ENCODE results near the gene ZBTB1. TPM values are rescaled to one million over a fixed set of nuclear protein-coding genes. Genes with fewer than 3 reads are reported as not detected.

The ZBTB1 gene
- total and polyA plus RNA-seq, 2 donors (not counting 3 experiments of a cell fraction or from before 2014, with no cell fraction given): 9.7 to 32.2 TPM

DNA sequence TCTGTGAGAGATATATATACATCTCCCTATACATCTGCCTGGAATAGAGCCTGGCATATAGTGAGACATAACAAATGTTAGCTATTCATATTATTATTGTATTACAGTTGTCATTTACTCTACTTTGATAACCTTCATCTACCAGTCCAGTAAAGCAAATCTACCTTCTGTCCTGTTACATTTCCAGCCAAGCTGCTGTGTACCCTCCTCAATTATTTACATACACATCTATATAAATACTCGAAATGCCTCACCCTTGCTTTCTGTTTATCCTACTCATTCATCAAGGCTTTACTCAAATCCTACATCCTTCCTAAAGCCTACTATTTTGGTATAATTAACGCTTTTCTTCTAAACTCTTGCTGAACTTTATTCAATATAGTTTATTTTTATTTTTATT, 8.7 kb downstream of the ZBTB1 start:
- no peaks in the 10 kb centered on the region for H3K36me3 ChIP-seq (ENCODE audit: control insufficient read depth in 2 of 2, extremely low read depth in 1 of 2, insufficient read depth in 2 of 2, low read length in 2 of 2)
- no peak overlapping the region for H3K27ac ChIP-seq (ENCODE audit: insufficient read depth, low read depth, low read length)
- ChIA-PET POLR2A (no interaction called here), CTCF (no interaction called here)
- no peak overlapping the region for H3K9ac ChIP-seq (replicated peaks; ENCODE audit: extremely low read depth, insufficient read depth, low read length)
- H3K4me2 ChIP-seq (ENCODE audit: insufficient read depth, low read length): no peak overlapping the region
- no peaks in the 10 kb centered on the region for H3K27me3 ChIP-seq (ENCODE audit: control insufficient read depth in 2 of 2, insufficient read depth in 2 of 2, low read length in 2 of 2)
- peaks cover 2% of the 10 kb centered on the region for H3K9me1 ChIP-seq (replicated peaks; ENCODE audit: control insufficient read depth, extremely low read depth, insufficient read depth, low read length)
- H4K20me1 ChIP-seq (replicated peaks; ENCODE audit: control insufficient read depth, extremely low read depth, insufficient read depth, low read length): peaks cover 28% of the 10 kb centered on the region
- FAIRE-seq (no peak), DNase-seq (ENCODE audit: low read depth, low spot score) (no peak)
- H3K4me3 ChIP-seq (replicated peaks in 1 of 3; ENCODE audit: insufficient read depth in 1 of 3, low read depth in 1 of 3, low read length in 3 of 3): no peak overlapping the region
- TF ChIP-seq POLR2AphosphoS5 (IDR thresholded peaks at IDR 0.05; ENCODE audit: insufficient read depth, low read depth, low read length) (no peak), EZH2 (IDR thresholded peaks at IDR 0.05; ENCODE audit: borderline replicate concordance, low read depth, low read length, severe bottlenecking) (no peak), GATA2 (IDR thresholded peaks at IDR 0.05; ENCODE audit: insufficient read depth, insufficient read length, low read depth, low read length) (no peak), FOS (IDR thresholded peaks at IDR 0.05; ENCODE audit: borderline replicate concordance, insufficient read depth, low read length) (no peak), MYC (IDR thresholded peaks at IDR 0.05; ENCODE audit: low read depth, low read length) (no peak), POLR2A (IDR thresholded peaks at IDR 0.05; ENCODE audit: low read depth, low read length) (no peak), JUN (IDR thresholded peaks at IDR 0.05; ENCODE audit: borderline replicate concordance, insufficient read depth, insufficient read length, low read depth) (no peak)
- TF ChIP-seq, protein P1, sequence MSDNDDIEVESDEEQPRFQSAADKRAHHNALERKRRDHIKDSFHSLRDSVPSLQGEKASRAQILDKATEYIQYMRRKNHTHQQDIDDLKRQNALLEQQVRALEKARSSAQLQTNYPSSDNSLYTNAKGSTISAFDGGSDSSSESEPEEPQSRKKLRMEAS (IDR thresholded peaks at IDR 0.05; ENCODE audit: insufficient read depth, insufficient read length): no peak
- TF ChIP-seq, protein P2, sequence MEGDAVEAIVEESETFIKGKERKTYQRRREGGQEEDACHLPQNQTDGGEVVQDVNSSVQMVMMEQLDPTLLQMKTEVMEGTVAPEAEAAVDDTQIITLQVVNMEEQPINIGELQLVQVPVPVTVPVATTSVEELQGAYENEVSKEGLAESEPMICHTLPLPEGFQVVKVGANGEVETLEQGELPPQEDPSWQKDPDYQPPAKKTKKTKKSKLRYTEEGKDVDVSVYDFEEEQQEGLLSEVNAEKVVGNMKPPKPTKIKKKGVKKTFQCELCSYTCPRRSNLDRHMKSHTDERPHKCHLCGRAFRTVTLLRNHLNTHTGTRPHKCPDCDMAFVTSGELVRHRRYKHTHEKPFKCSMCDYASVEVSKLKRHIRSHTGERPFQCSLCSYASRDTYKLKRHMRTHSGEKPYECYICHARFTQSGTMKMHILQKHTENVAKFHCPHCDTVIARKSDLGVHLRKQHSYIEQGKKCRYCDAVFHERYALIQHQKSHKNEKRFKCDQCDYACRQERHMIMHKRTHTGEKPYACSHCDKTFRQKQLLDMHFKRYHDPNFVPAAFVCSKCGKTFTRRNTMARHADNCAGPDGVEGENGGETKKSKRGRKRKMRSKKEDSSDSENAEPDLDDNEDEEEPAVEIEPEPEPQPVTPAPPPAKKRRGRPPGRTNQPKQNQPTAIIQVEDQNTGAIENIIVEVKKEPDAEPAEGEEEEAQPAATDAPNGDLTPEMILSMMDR (IDR thresholded peaks at IDR 0.05; ENCODE audit: extremely low read depth in 1 of 2, insufficient read depth in 1 of 2, low read depth in 1 of 2, low read length in 2 of 2): no peak
- no peak overlapping the region for H2AFZ ChIP-seq (ENCODE audit: low read depth, low read length)
- H3K79me2 ChIP-seq (ENCODE audit: control insufficient read depth, insufficient read depth, low read length): peaks cover 89% of the 10 kb centered on the region
- H3K4me1 ChIP-seq (ENCODE audit: control insufficient read depth, extremely low read depth, insufficient read depth, low read length): peaks cover 7% of the 10 kb centered on the region
- intact Hi-C loops (cut with micrococcal nuclease) (loop anchor here (5.0 kb wide), 1 partner anchor 249 kb away; no protein-coding TSS in a partner anchor), dilution Hi-C loops (cut with MboI; ENCODE audit: extremely low pct_ligation_motif_present, low sequenced_read_pairs) (no loop called here)
- H3K9me3 ChIP-seq (replicated peaks; ENCODE audit: control insufficient read depth, insufficient read depth, low read length): no peaks in the 10 kb centered on the region
- no TSS peak for BruUV-seq (replicated peaks)
